CD8-positive, alpha-beta memory T cell (primary cell): ENCODE measurements around the gene TIMM9. TPM values are rescaled to one million over a fixed set of nuclear protein-coding genes. Genes with fewer than 3 reads are reported as not detected.

ENCODE experiments used
- CTCF ChIA-PET: fragments of 350-600 bp; sonication (Branson Sonifier 250); formaldehyde crosslinking; loops from one replicate; lab custom pipeline; 2021; ENCODE audit warnings: antibody characterized with exemption; lab: Charles Lee
- POLR2A ChIA-PET: fragments of 350-600 bp; sonication (Branson Sonifier 250); formaldehyde crosslinking; loops from one replicate; lab custom pipeline; 2021; ENCODE audit warnings: antibody characterized with exemption; lab: Charles Lee
- DNase-seq, 5 donors: peaks; one replicate each; pipeline versions ENCODE4 v3.0.0 to v3.0.0-alpha.2; 2020 to 2022; ENCODE audit warnings: mixed read lengths in 1 of 5
- H3K27ac ChIP-seq: one replicate; pipeline ENCODE4 v1.7.0; 2013; ENCODE audit warnings: low read depth, mild to moderate bottlenecking, low read length, moderate library complexity
- H3K27me3 ChIP-seq: 2 replicates; pipeline ENCODE4 v1.7.0; 2013; ENCODE audit warnings: low read length, mild to moderate bottlenecking; ENCODE audit not compliant: insufficient read depth, poor library complexity, severe bottlenecking
- H3K36me3 ChIP-seq: 2 replicates; pipeline ENCODE4 v1.7.0; 2013; ENCODE audit warnings: mild to moderate bottlenecking, low read length, moderate library complexity; ENCODE audit not compliant: insufficient read depth
- H3K4me1 ChIP-seq: 2 replicates; pipeline ENCODE4 v1.7.0; 2013; ENCODE audit warnings: mild to moderate bottlenecking, low read length, moderate library complexity; ENCODE audit not compliant: insufficient read depth
- H3K4me3 ChIP-seq: 2 replicates; pipeline ENCODE4 v1.7.0; 2013; ENCODE audit warnings: mild to moderate bottlenecking, low read length
- H3K9me3 ChIP-seq: 2 replicates; pipeline ENCODE4 v1.7.0; 2013; ENCODE audit warnings: mild to moderate bottlenecking, low read length
- H3K27ac Mint-ChIP-seq, 8 donors: one replicate each; pipeline ENCODE4 v1.8.0; 2020 to 2021; ENCODE audit warnings: mixed read lengths in 8 of 8, mild to moderate bottlenecking in 6 of 8, inconsistent platforms in 3 of 8, moderate library complexity in 3 of 8
- H3K27me3 Mint-ChIP-seq, 2 donors: one replicate each; pipeline ENCODE4 v1.8.0; 2020 to 2021; ENCODE audit warnings: mixed read lengths in 2 of 2, mild to moderate bottlenecking in 1 of 2, moderate library complexity in 1 of 2
- H3K36me3 Mint-ChIP-seq, 3 donors: one replicate each; pipeline ENCODE4 v1.8.0; 2020 to 2021; ENCODE audit warnings: mixed read lengths in 3 of 3, inconsistent platforms in 1 of 3, mild to moderate bottlenecking in 1 of 3
- H3K4me1 Mint-ChIP-seq, 3 donors: one replicate each; pipeline ENCODE4 v1.8.0; 2020 to 2021; ENCODE audit warnings: mixed read lengths in 3 of 3, inconsistent platforms in 1 of 3, mild to moderate bottlenecking in 1 of 3
- H3K4me3 Mint-ChIP-seq, 7 donors: one replicate each; pipeline ENCODE4 v1.8.0; 2020 to 2021; ENCODE audit warnings: mixed read lengths in 7 of 7, mild to moderate bottlenecking in 6 of 7, moderate library complexity in 4 of 7, inconsistent platforms in 2 of 7
- H3K9me3 Mint-ChIP-seq, 5 donors: one replicate each; pipeline ENCODE4 v1.8.0; 2020 to 2022; ENCODE audit warnings: mixed read lengths in 5 of 5, mild to moderate bottlenecking in 3 of 5, moderate library complexity in 2 of 5, inconsistent platforms in 1 of 5
- polyA plus RNA-seq: library from polyadenylated mRNA; unstranded; fragments of 300-500 nt; fragmentation: Illumina TruSeq; gene quantifications from one replicate; pipeline ENCODE4 v1.2.3, GENCODE V29; 2021
- total RNA-seq, 2 experiments: library from RNA; stranded (reverse); gene quantifications; one replicate each; pipeline ENCODE4 v1.2.3, GENCODE V29; 2021

The TIMM9 gene, protein sequence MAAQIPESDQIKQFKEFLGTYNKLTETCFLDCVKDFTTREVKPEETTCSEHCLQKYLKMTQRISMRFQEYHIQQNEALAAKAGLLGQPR
- total RNA-seq (10 to 100 TPM; 84.3 to 96.7 TPM), polyA plus RNA-seq (75.4 TPM)

DNA sequence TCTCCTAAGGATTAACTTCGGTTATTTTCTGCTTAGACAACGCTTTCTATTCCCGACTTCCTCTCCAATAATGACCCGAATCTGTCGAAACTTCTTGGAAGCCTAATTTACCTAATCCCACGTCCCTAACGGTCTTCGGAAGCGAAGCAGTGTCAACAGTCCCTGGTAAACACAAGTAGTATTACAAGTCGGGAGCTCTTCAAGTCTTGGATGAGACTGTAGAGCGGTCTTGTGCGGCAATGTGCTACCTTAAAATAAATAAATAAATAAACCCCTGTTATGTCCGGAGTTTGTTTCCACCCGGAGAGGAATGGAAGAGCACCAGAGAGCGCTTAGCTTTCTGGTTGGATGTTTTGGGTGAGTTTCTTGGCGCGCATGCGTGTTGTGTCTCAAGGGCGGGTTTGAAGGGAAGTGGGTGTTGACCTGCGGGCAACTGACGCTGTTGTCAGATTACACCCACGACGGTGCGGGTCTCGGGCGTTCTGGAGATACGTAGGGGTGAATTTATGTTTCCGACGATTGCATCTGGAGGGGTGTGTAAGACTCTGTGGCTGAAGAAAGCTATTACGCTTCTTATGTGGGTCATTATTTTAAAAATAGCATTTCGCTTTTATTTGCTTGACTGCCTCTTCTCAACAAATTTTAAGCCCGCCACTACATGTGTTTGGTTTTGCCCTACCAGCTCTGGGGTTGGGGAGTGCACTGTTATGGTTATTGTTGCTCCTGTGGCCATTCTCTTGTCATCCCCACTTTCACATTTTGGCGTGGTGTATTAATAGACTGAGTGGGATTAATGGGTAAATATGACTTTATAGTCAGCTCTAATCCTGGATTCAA lies at the start of gene TIMM9, which contains the start of gene KIAA0586:
TSS of gene TIMM9 (minus strand) at position 251 of the 837 bp plus-strand sequence. CDS start 15,586 bp downstream, outside the sequence.
TSS of gene KIAA0586 (plus strand) at position 439 of the 837 bp plus-strand sequence. CDS start 546 bp downstream, outside the sequence.
- Histone ChIP-seq H3K4me3 (peak within 1 kb of the TSS; percentile 100), H3K27ac (peak within 1 kb of the TSS; percentile 100), H3K27me3 (no peaks in the 10 kb centered on the region), H3K4me1 (peaks cover 16% of the 10 kb centered on the region), H3K36me3 (no peaks in the 10 kb centered on the region), H3K9me3 (no peaks in the 10 kb centered on the region)
- DNase-seq = peak; percentile 91 to 99 (median 96)
- CTCF ChIA-PET = interaction anchor here (0.9 to 1.3 kb wide), 7 partner anchors 27 to 228 kb away, joined by 3 to 13 read pairs (median 3); partner anchors contain the start of genes ACTR10, ARID4A and TOMM20L
- H3K4me1 Mint-ChIP-seq = peaks cover 44 to 65% (median 54%) of the 10 kb centered on the region in 3 donors
- H3K36me3 Mint-ChIP-seq = peaks cover 0 to 41% (median 8%) of the 10 kb centered on the region in 3 donors
- peaks cover 0 to 2% (median 0%) of the 10 kb centered on the region in 5 donors for H3K9me3 Mint-ChIP-seq
- H3K27me3 Mint-ChIP-seq = peaks cover 0 to 8% of the 10 kb centered on the region in 2 donors
- H3K27ac Mint-ChIP-seq = peak within 1 kb of the TSS; percentile 92 to 99 (median 96)
- peak within 1 kb of the TSS; percentile 87 to 97 (median 93) for H3K4me3 Mint-ChIP-seq
- POLR2A ChIA-PET = interaction anchor here (0.6 to 3.8 kb wide), 12 partner anchors 11 to 1159 kb away, joined by 3 to 27 read pairs (median 4); partner anchors contain the start of genes ACTR10, AP5M1, ARID4A and DAAM1

DNA sequence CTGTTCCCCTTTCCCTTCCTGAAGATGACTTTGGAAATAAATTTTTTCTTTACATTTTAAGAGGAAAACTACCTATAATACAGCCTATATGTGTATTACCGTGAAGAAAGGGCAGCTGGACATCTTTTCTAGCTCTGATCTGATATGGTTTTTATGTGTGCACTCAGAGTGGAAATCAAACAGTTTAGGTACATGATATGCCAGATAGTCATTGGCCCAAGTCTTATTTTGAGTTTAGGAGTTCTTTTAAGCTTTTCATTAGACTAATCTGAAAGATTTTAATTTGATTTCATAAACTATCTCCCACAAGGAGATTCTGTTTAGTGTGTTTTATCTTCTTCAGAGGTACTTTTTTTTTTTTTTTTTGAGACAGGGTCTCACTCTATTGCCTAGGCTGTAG lies 49.0 kb upstream of the TIMM9 start:
- no peak overlapping the region for H3K27ac ChIP-seq
- Mint-ChIP-seq H3K4me3 (no peak overlapping the region), H3K27me3 (no peaks in the 10 kb centered on the region), H3K9me3 (no peaks in the 10 kb centered on the region), H3K4me1 (no peaks in the 10 kb centered on the region), H3K27ac (peak overlapping the region in 1 of 8 donors; percentile 6), H3K36me3 (peaks cover 14 to 75% (median 32%) of the 10 kb centered on the region in 3 donors)
- no peaks in the 10 kb centered on the region for H3K9me3 ChIP-seq
- POLR2A ChIA-PET = no interaction called here
- H3K4me3 ChIP-seq = no peak overlapping the region
- DNase-seq = no peak
- no peaks in the 10 kb centered on the region for H3K4me1 ChIP-seq
- H3K36me3 ChIP-seq = peaks cover 8% of the 10 kb centered on the region
- CTCF ChIA-PET = no interaction called here
- no peaks in the 10 kb centered on the region for H3K27me3 ChIP-seq

DNA sequence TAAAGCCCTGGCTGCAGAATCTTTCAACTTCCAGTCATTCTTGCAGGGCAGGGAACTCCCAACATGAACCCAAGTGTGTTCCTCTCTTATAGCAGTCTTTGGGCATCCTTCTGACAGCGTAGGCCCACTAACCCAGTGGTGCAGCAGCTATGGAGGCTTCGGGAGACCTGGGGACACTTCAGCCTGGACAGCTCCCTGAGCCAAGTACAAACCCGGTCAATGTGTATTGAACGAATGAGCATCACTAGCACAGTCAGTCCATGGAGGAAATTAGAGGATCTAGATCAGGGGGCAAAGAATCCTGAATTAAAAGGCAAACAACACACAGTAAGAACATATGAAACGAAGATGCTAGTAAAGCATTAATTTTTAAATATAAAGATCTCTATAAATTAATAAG lies 42.0 kb upstream of the TIMM9 start:
- CTCF ChIA-PET = no interaction called here
- Mint-ChIP-seq H3K27ac (no peak overlapping the region), H3K4me1 (no peaks in the 10 kb centered on the region), H3K36me3 (peaks cover 0 to 69% (median 26%) of the 10 kb centered on the region in 3 donors), H3K4me3 (no peak overlapping the region), H3K9me3 (no peaks in the 10 kb centered on the region), H3K27me3 (no peaks in the 10 kb centered on the region)
- H3K9me3 ChIP-seq = no peaks in the 10 kb centered on the region
- no peak overlapping the region for H3K4me3 ChIP-seq
- POLR2A ChIA-PET = no interaction called here
- H3K4me1 ChIP-seq = no peaks in the 10 kb centered on the region
- peaks cover 16% of the 10 kb centered on the region for H3K36me3 ChIP-seq
- no peaks in the 10 kb centered on the region for H3K27me3 ChIP-seq
- H3K27ac ChIP-seq = no peak overlapping the region
- DNase-seq = no peak

DNA sequence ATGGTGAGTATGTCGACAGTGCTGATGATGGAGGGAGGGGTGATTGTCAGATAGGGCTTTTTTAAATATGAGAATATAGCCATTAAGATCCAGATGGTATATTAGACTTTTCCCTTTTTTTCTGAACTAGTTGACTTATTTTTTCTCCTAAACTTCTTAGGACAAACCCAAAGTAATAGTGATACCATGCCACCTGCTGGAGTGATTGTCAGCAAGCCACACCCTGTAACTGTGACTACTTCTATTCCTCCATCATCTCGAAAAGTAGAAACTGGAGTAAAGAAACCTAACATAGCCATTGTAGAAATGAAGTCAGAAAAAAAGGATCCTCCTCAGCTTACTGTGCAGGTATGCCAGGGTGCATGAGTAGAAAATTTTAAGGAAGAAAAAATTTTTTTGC lies 40.2 kb upstream of the TIMM9 start:
- H3K27me3 Mint-ChIP-seq = no peaks in the 10 kb centered on the region
- no peak overlapping the region for H3K4me3 Mint-ChIP-seq
- H3K9me3 ChIP-seq = no peaks in the 10 kb centered on the region
- no peak overlapping the region for H3K27ac Mint-ChIP-seq
- no peaks in the 10 kb centered on the region for H3K4me1 ChIP-seq
- ChIA-PET POLR2A (no interaction called here), CTCF (interaction anchor here (0.6 kb wide), 1 partner anchor 162 kb away, joined by 3 read pairs; no protein-coding TSS in a partner anchor)
- no peaks in the 10 kb centered on the region for H3K4me1 Mint-ChIP-seq
- H3K36me3 ChIP-seq = peaks cover 23% of the 10 kb centered on the region
- DNase-seq = no peak
- H3K36me3 Mint-ChIP-seq = peaks cover 7 to 74% (median 31%) of the 10 kb centered on the region in 3 donors
- H3K4me3 ChIP-seq = no peak overlapping the region
- H3K27me3 ChIP-seq = no peaks in the 10 kb centered on the region
- H3K9me3 Mint-ChIP-seq = no peaks in the 10 kb centered on the region
- no peak overlapping the region for H3K27ac ChIP-seq

DNA sequence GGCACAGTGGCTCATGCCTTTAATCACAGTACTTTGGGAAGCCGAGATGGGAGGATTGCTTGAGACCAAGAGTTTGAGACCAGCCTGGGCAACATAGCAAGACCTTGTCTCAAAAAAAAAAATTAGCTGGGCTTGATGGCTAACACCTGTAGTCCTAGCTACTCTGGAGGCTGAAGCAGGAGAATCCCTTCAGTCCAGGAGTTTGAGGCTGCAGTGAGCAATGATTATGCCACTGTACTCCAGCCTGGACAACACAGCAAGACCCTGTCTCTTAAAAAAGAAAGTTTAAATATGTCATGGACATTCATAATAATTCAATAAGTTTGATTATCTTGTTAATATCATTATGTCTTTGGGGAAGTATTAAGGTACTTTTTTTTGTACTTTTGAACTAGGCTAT lies 39.1 kb upstream of the TIMM9 start:
- no peaks in the 10 kb centered on the region for H3K9me3 ChIP-seq
- Mint-ChIP-seq H3K36me3 (peaks cover 9 to 75% (median 29%) of the 10 kb centered on the region in 3 donors), H3K4me3 (no peak overlapping the region), H3K4me1 (no peaks in the 10 kb centered on the region), H3K27ac (no peak overlapping the region), H3K9me3 (no peaks in the 10 kb centered on the region), H3K27me3 (no peaks in the 10 kb centered on the region)
- no peak overlapping the region for H3K4me3 ChIP-seq
- H3K36me3 ChIP-seq = peaks cover 23% of the 10 kb centered on the region
- H3K27me3 ChIP-seq = no peaks in the 10 kb centered on the region
- ChIA-PET CTCF (no interaction called here), POLR2A (no interaction called here)
- H3K27ac ChIP-seq = no peak overlapping the region
- no peaks in the 10 kb centered on the region for H3K4me1 ChIP-seq
- DNase-seq = no peak

DNA sequence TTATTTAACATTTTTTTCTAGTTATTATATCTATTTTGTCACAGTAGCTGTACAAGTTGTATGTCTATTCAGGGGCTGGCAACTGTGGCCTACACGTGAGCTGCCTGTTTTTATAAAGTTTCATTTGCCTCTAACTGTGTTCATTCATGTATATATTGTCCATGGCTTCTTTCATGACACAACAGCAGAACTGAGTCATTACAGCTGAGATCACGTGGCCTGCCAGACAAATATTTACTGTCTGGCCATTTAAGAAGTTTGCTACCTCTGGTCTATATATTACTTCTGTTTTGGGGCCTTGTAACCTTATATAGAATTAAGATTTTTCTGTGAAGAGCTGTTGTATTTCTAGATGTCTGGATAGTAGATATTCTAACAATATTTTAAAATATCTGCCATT lies 38.1 kb upstream of the TIMM9 start:
- CTCF ChIA-PET = no interaction called here
- Mint-ChIP-seq H3K9me3 (no peaks in the 10 kb centered on the region), H3K27ac (no peak overlapping the region), H3K4me3 (no peak overlapping the region), H3K27me3 (no peaks in the 10 kb centered on the region), H3K36me3 (peaks cover 9 to 77% (median 29%) of the 10 kb centered on the region in 3 donors), H3K4me1 (no peaks in the 10 kb centered on the region)
- no peak overlapping the region for H3K4me3 ChIP-seq
- H3K9me3 ChIP-seq = no peaks in the 10 kb centered on the region
- no peak for DNase-seq
- no peaks in the 10 kb centered on the region for H3K27me3 ChIP-seq
- no peak overlapping the region for H3K27ac ChIP-seq
- H3K36me3 ChIP-seq = peaks cover 23% of the 10 kb centered on the region
- H3K4me1 ChIP-seq = no peaks in the 10 kb centered on the region
- POLR2A ChIA-PET = no interaction called here

DNA sequence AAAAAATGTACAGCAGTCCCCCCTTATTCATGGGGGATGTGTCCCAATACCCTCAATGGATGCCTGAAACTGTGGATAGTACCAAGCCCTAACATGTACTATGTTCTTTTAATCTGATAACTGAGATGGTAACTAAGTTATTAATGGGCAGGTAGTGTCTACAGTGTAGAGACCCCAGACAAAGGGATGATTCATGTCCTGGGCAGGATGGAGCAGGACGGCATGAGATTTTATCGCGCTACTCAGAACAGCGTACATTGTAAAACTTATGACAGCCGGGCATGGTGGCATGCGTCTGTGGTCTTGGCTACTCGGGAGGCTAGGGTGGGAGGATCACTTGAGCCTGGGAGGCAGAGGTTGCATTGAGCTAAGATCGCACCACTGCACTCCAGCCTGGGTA lies 37.3 kb upstream of the TIMM9 start:
- H3K4me3 ChIP-seq = no peak overlapping the region
- ChIA-PET CTCF (no interaction called here), POLR2A (no interaction called here)
- no peak for DNase-seq
- peaks cover 0 to 7% (median 0%) of the 10 kb centered on the region in 3 donors for H3K4me1 Mint-ChIP-seq
- no peaks in the 10 kb centered on the region for H3K27me3 Mint-ChIP-seq
- H3K9me3 ChIP-seq = no peaks in the 10 kb centered on the region
- H3K4me3 Mint-ChIP-seq = no peak overlapping the region
- peaks cover 23% of the 10 kb centered on the region for H3K36me3 ChIP-seq
- no peaks in the 10 kb centered on the region for H3K4me1 ChIP-seq
- no peak overlapping the region for H3K27ac ChIP-seq
- H3K27me3 ChIP-seq = no peaks in the 10 kb centered on the region
- H3K36me3 Mint-ChIP-seq = peaks cover 12 to 82% (median 32%) of the 10 kb centered on the region in 3 donors
- no peaks in the 10 kb centered on the region for H3K9me3 Mint-ChIP-seq
- H3K27ac Mint-ChIP-seq = peak overlapping the region in 1 of 8 donors; percentile 11

DNA sequence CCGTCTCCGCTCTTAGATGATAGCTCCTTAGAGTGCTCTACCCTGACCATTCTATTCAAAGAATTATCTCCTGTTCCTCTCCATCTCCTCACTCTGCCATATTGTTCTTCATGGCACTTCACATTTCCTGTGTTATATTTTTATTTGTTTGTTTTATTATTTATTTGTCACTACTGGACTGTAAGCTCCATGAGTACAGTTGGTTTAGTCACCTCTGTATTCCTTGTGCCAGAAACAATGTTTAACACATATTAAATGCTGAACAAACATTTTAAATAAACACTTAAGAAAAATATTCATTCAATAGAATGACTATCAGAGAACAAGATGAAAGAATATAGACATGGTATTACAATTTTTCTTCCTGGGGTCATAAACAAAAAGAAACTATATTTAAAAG lies 35.8 kb upstream of the TIMM9 start:
- no peaks in the 10 kb centered on the region for H3K27me3 ChIP-seq
- ChIA-PET POLR2A (interaction anchor here (0.6 kb wide), 1 partner anchor 675 kb away, joined by 5 read pairs; no protein-coding TSS in a partner anchor), CTCF (no interaction called here)
- no peaks in the 10 kb centered on the region for H3K9me3 ChIP-seq
- no peak overlapping the region for H3K27ac ChIP-seq
- Mint-ChIP-seq H3K36me3 (peaks cover 12 to 75% (median 30%) of the 10 kb centered on the region in 3 donors), H3K4me1 (peaks cover 0 to 8% (median 0%) of the 10 kb centered on the region in 3 donors), H3K27ac (no peak overlapping the region), H3K9me3 (no peaks in the 10 kb centered on the region), H3K4me3 (no peak overlapping the region), H3K27me3 (no peaks in the 10 kb centered on the region)
- H3K4me1 ChIP-seq = no peaks in the 10 kb centered on the region
- peaks cover 13% of the 10 kb centered on the region for H3K36me3 ChIP-seq
- no peak for DNase-seq
- H3K4me3 ChIP-seq = no peak overlapping the region
